Trophoblast cell (in vitro differentiated cells and primary cell): Measurements from ENCODE around the gene PRIM2.
"Not testable (repeated sequence)": the region's sequence is repeated elsewhere in the genome, so short reads cannot be mapped to it uniquely, and the experiment has no call there.

Experiments used
- DNase-seq, 2 donors: peaks; one replicate each; pipeline ENCODE4 v3.0.0-alpha.2; 2016
- H2AFZ ChIP-seq: 2 replicates; pipeline ENCODE4 v1.6.1; 2013; ENCODE audit warnings: low read length, moderate library complexity, mild to moderate bottlenecking; ENCODE audit not compliant: insufficient read depth, poor library complexity
- H2AK5ac ChIP-seq: 2 replicates; pipeline ENCODE4 v1.6.1; 2013; ENCODE audit warnings: mild to moderate bottlenecking, low read length
- H2BK120ac ChIP-seq: 2 replicates; pipeline ENCODE4 v1.6.1; 2013; ENCODE audit warnings: low read length, mild to moderate bottlenecking, moderate library complexity; ENCODE audit not compliant: insufficient read depth, poor library complexity
- H2BK12ac ChIP-seq: 2 replicates; pipeline ENCODE4 v1.6.1; 2013; ENCODE audit warnings: mild to moderate bottlenecking, low read length, moderate library complexity
- H2BK5ac ChIP-seq: 2 replicates; pipeline ENCODE4 v1.6.1; 2013; ENCODE audit warnings: low read length, low read depth, moderate library complexity, mild to moderate bottlenecking; ENCODE audit not compliant: poor library complexity
- H3K14ac ChIP-seq: 2 replicates; pipeline ENCODE4 v1.6.1; 2013; ENCODE audit warnings: mild to moderate bottlenecking, low read length
- H3K18ac ChIP-seq: 2 replicates; pipeline ENCODE4 v1.6.1; 2013; ENCODE audit warnings: mild to moderate bottlenecking, low read length
- H3K23ac ChIP-seq: 2 replicates; pipeline ENCODE4 v1.6.1; 2013; ENCODE audit warnings: low read length
- H3K27ac ChIP-seq: 2 replicates; pipeline ENCODE4 v1.5.1; 2013; ENCODE audit warnings: low read depth, mild to moderate bottlenecking, inconsistent platforms, low read length, moderate library complexity
- H3K27me3 ChIP-seq: 2 replicates; pipeline ENCODE4 v1.6.1; 2013; ENCODE audit warnings: inconsistent platforms, mild to moderate bottlenecking, low read length, moderate library complexity; ENCODE audit not compliant: insufficient read depth
- H3K36me3 ChIP-seq, 2 experiments: 1 replicate in 1 of 2; 2 replicates in 1 of 2; pipeline ENCODE4 v1.6.1; 2013; ENCODE audit warnings: low read length in 2 of 2, mild to moderate bottlenecking in 2 of 2, moderate library complexity in 1 of 2; ENCODE audit not compliant: insufficient read depth in 2 of 2, control insufficient read depth in 1 of 2
- H3K4ac ChIP-seq: 2 replicates; pipeline ENCODE4 v1.6.1; 2013; ENCODE audit warnings: low read depth, mild to moderate bottlenecking, low read length, moderate library complexity
- H3K4me1 ChIP-seq, 2 experiments: 1 replicate in 1 of 2; 2 replicates in 1 of 2; pipeline ENCODE4 v1.6.1; 2013; ENCODE audit warnings: low read length in 2 of 2, mild to moderate bottlenecking in 2 of 2, moderate library complexity in 1 of 2; ENCODE audit not compliant: insufficient read depth in 2 of 2, control insufficient read depth in 1 of 2
- H3K4me2 ChIP-seq: 2 replicates; pipeline ENCODE4 v1.6.1; 2013; ENCODE audit warnings: inconsistent platforms, mild to moderate bottlenecking, low read length, moderate library complexity
- H3K4me3 ChIP-seq: 2 replicates; pipeline ENCODE4 v1.5.1; 2013; ENCODE audit warnings: mild to moderate bottlenecking, low read depth, low read length, inconsistent platforms
- H3K79me1 ChIP-seq: one replicate; pipeline ENCODE4 v1.6.1; 2013; ENCODE audit warnings: low read length
- H3K79me2 ChIP-seq: 2 replicates; pipeline ENCODE4 v1.6.1; 2013; ENCODE audit warnings: low read length, mild to moderate bottlenecking; ENCODE audit not compliant: control insufficient read depth, insufficient read depth, poor library complexity
- H3K9ac ChIP-seq: 2 replicates; pipeline ENCODE4 v1.6.1; 2013; ENCODE audit warnings: mild to moderate bottlenecking, low read length
- H3K9me3 ChIP-seq: 2 replicates; pipeline ENCODE4 v1.6.1; 2013; ENCODE audit warnings: low read depth, mild to moderate bottlenecking, control low read depth, inconsistent platforms, low read length; ENCODE audit not compliant: insufficient read depth
- H4K12ac ChIP-seq: 2 replicates; pipeline ENCODE4 v1.6.1; 2013; ENCODE audit warnings: low read depth, mild to moderate bottlenecking, low read length, moderate library complexity
- H4K8ac ChIP-seq: 2 replicates; pipeline ENCODE4 v1.6.1; 2013; ENCODE audit warnings: low read depth, mild to moderate bottlenecking, low read length, moderate library complexity
- H4K91ac ChIP-seq: one replicate; pipeline ENCODE4 v1.6.1; 2013; ENCODE audit warnings: low read depth, mild to moderate bottlenecking, low read length, moderate library complexity
- WGBS: extraction: QIAGEN DNeasy Blood & Tissue Kit; methylation state at CpG from one replicate; pipeline ENCODE4 v1.1.7; 2013; ENCODE audit warnings: missing lambda C conversion rate; ENCODE audit not compliant: insufficient read length, insufficient coverage; ENCODE audit errors: extremely low coverage; 5-methylcytosine and 5-hydroxymethylcytosine counted together

Gene PRIM2

DNA sequence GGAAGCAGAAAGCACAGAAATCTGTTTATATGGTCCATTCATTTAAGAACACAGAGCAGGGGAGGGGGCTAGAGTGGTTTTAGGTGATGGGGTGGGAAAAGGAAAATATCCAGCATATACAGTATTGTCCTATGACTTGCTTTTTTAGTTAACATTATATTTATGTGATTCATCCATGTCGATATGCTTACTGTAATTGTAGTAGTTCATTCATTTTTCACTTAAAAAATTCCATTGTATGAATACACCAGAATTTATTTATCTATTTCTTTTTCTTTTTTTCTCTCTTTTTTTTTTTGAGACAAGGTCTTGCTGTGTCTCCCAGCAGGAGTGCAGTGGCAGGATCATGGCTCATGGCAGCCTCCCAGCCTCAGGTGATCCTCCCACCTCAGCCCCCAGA lies 9.6 kb upstream of the PRIM2 start:
- Histone ChIP-seq H3K4me1 (no peaks in the 10 kb centered on the region), H3K79me2 (no peaks in the 10 kb centered on the region), H3K27ac (no peak overlapping the region), H2BK12ac (no peak overlapping the region), H3K14ac (no peak overlapping the region), H3K27me3 (no peaks in the 10 kb centered on the region), H3K18ac (no peak overlapping the region), H3K36me3 (no peaks in the 10 kb centered on the region), H2BK120ac (no peak overlapping the region), H2AFZ (no peak overlapping the region), H3K79me1 (no peaks in the 10 kb centered on the region), H3K4ac (no peak overlapping the region), H3K23ac (no peak overlapping the region), H4K12ac (no peak overlapping the region), H4K8ac (no peak overlapping the region), H2BK5ac (no peak overlapping the region), H2AK5ac (no peak overlapping the region), H3K9ac (no peak overlapping the region), H3K4me3 (no peak overlapping the region), H3K9me3 (peaks cover 5% of the 10 kb centered on the region), H3K4me2 (no peak overlapping the region), H4K91ac (no peak overlapping the region)
- WGBS: no CpG with 5 or more reads among the region's 1 CpG
- no peak for DNase-seq

DNA sequence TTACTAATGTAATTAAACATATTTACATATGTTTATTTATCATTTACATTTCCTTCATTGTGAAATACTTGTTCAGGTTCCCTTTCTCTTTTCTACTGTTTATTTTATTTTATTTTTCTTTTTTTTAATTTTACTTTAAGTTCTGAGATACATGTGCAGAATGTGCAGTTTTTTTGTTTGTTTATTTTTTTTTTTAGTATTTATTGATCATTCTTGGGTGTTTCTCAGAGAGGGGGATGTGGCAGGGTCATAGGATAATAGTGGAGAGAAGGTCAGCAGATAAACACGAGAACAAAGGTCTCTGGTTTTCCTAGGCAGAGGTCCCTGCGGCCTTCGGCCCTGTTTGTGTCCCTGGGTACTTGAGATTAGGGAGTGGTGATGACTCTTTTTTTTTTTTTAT lies 8.7 kb upstream of the PRIM2 start:
- H2AK5ac ChIP-seq, H2BK5ac ChIP-seq, H2AFZ ChIP-seq, H3K18ac ChIP-seq, H4K8ac ChIP-seq, H3K27me3 ChIP-seq, H3K14ac ChIP-seq, H3K79me2 ChIP-seq, H3K4ac ChIP-seq, H3K9me3 ChIP-seq, H2BK120ac ChIP-seq, H3K4me2 ChIP-seq, H3K27ac ChIP-seq, H2BK12ac ChIP-seq, H3K36me3 ChIP-seq, H3K4me1 ChIP-seq, H3K79me1 ChIP-seq, H4K12ac ChIP-seq, DNase-seq, H3K4me3 ChIP-seq, H3K23ac ChIP-seq, H4K91ac ChIP-seq, H3K9ac ChIP-seq: not testable (repeated sequence)
- no CpG with 5 or more reads among the region's 3 CpGs for WGBS

- not testable (repeated sequence) for H2BK120ac ChIP-seq, H4K12ac ChIP-seq, H3K79me2 ChIP-seq, H2BK5ac ChIP-seq, H3K4me2 ChIP-seq, H3K9me3 ChIP-seq, DNase-seq, H2BK12ac ChIP-seq, H3K14ac ChIP-seq, H3K4me1 ChIP-seq, H2AK5ac ChIP-seq, H3K9ac ChIP-seq, H3K4ac ChIP-seq, H3K36me3 ChIP-seq, H4K91ac ChIP-seq, H4K8ac ChIP-seq, H3K27me3 ChIP-seq, H3K4me3 ChIP-seq, H3K23ac ChIP-seq, H3K27ac ChIP-seq, H3K79me1 ChIP-seq, H2AFZ ChIP-seq, H3K18ac ChIP-seq
- WGBS: no CpG with 5 or more reads among the region's 21 CpGs
Measured at GRCh38 chr6:57310095-57310816, 7.2 kb upstream of the PRIM2 start.

DNA sequence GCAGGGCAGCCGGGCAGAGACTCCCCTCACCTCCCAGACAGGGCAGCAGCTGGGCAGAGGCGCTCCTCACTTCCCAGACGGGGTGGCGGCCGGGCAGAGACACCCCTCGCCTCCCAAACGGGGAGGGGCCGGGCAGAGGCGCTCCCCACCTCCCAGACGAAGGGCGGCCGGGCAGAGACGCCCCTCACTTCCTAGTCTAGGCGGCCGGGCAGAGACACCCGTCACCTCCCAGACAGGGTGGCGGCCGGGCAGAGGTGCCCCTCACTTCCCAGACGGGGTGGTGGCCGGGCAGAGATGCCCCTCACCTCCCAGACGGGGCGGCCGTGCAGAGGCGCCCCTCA lies 6.6 kb upstream of the PRIM2 start:
- no peak overlapping the region for H3K4me2 ChIP-seq

More for the DNA sequence above, 6.6 kb upstream of the PRIM2 start:
- no peaks in the 10 kb centered on the region for H3K79me1 ChIP-seq
- DNase-seq: no peak
- H3K18ac ChIP-seq: no peak overlapping the region
- H2BK5ac ChIP-seq: no peak overlapping the region
- no peak overlapping the region for H3K4me3 ChIP-seq
- no peak overlapping the region for H2BK120ac ChIP-seq
- no peaks in the 10 kb centered on the region for H3K27me3 ChIP-seq
- no peak overlapping the region for H3K14ac ChIP-seq
- H3K4ac ChIP-seq: no peak overlapping the region
- no peak overlapping the region for H3K9ac ChIP-seq
- H4K8ac ChIP-seq: no peak overlapping the region
- H2AFZ ChIP-seq: no peak overlapping the region
- no peak overlapping the region for H2AK5ac ChIP-seq
- no peak overlapping the region for H3K27ac ChIP-seq
- H3K79me2 ChIP-seq: no peaks in the 10 kb centered on the region
- no CpG with 5 or more reads among the region's 24 CpGs for whole genome bisulfite sequencing
- no peaks in the 10 kb centered on the region for H3K36me3 ChIP-seq
- no peak overlapping the region for H4K12ac ChIP-seq
- no peaks in the 10 kb centered on the region for H3K4me1 ChIP-seq
- no peak overlapping the region for H4K91ac ChIP-seq
- no peak overlapping the region for H2BK12ac ChIP-seq
- H3K23ac ChIP-seq: no peak overlapping the region
- H3K9me3 ChIP-seq: peaks cover 5% of the 10 kb centered on the region
